Esophagus (tissue), 2 donors: Measurements from ENCODE around the gene CDON. TPM values are rescaled to one million over a fixed set of nuclear protein-coding genes. Genes with fewer than 3 reads are reported as not detected.

Experiments used
- H3K27ac ChIP-seq, 2 donors: one replicate each; pipeline ENCODE4 v1.5.1; 2013; ENCODE audit warnings: low read depth in 2 of 2, mild to moderate bottlenecking in 2 of 2, inconsistent platforms in 1 of 2, low read length in 1 of 2, moderate library complexity in 1 of 2
- H3K27me3 ChIP-seq, 2 donors: one replicate each; pipeline ENCODE4 v1.6.1; 2013; ENCODE audit warnings: low read length in 2 of 2, control low read depth in 1 of 2, mild to moderate bottlenecking in 1 of 2; ENCODE audit not compliant: insufficient read depth in 2 of 2, control insufficient read depth in 1 of 2
- H3K36me3 ChIP-seq, 2 donors: one replicate each; pipeline ENCODE4 v1.6.1; 2013; ENCODE audit warnings: low read length in 1 of 2; ENCODE audit not compliant: control insufficient read depth in 2 of 2, insufficient read depth in 2 of 2
- H3K4me1 ChIP-seq, 2 donors: one replicate each; pipeline ENCODE4 v1.6.1; 2013; ENCODE audit warnings: low read length in 1 of 2; ENCODE audit not compliant: control insufficient read depth in 2 of 2, insufficient read depth in 2 of 2
- H3K4me3 ChIP-seq, 2 donors: one replicate each; pipeline ENCODE4 v1.5.1; 2013; ENCODE audit warnings: low read length in 2 of 2, mild to moderate bottlenecking in 2 of 2, low read depth in 1 of 2, moderate library complexity in 1 of 2
- H3K9me3 ChIP-seq, 2 donors: one replicate each; pipeline ENCODE4 v1.6.1; 2013; ENCODE audit warnings: mild to moderate bottlenecking in 2 of 2, low read depth in 1 of 2, low read length in 1 of 2, moderate library complexity in 1 of 2; ENCODE audit not compliant: control insufficient read depth in 2 of 2, insufficient read depth in 1 of 2
- WGBS, 2 donors: extraction: QIAGEN DNeasy Blood & Tissue Kit; methylation state at CpG; one replicate each; pipeline ENCODE4 v1.1.7; 2013; 5-methylcytosine and 5-hydroxymethylcytosine counted together
- polyA plus RNA-seq, 2 donors: library from polyadenylated mRNA; stranded (reverse); fragments of 200-250 nt; gene quantifications; one replicate each; pipeline ENCODE4 v1.2.3, GENCODE V29; 2013
- donor health status: healthy with polysubstance abuse.
- donor health status: Bipolar disorder and iron deficiency.

Gene CDON
- polyA plus RNA-seq, 2 donors: 0.61 TPM

DNA sequence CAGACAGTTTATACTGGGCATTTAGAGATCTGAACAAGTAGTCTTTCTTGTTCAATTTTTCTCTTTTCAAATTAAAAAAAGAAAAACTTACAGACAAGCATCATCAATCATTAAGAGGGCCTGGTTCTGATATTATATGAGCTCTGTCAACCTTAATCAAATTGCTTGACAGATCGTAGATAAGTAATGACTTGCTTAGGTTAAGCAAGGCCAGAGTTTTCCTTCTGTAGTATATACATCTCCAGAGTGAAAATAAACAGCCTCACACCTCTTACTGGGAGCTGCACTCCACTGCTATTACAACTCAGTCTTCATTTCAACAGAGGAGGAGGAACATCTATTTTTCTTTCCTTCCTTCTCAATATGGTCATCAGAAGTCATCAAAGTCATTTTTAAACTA lies 13.5 kb downstream of the CDON start:
- WGBS, 2 donors: 47 to 51% methylated on average over 1 of the region's 1 CpG

DNA sequence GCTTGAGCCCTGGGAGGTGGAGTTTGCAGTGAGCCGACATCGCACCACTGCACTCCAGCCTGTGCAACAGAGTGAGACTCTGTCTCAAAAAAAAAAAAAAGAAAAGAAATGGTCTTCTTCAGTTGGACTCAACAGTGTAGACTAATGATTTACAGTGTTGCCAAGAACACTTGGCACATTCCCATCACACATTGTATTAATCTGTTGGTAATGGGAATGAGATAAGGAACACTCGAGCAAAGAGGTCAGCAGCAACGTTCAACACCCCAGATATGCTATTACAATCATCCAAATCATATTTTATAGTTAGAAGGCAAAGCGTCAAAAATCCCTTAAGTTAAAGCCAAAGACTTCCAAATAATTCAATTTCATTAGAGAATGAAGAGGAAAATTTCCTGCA lies 14.5 kb downstream of the CDON start:
- Histone ChIP-seq H3K27ac (no peak overlapping the region), H3K4me3 (no peak overlapping the region), H3K4me1 (no peaks in the 10 kb centered on the region), H3K9me3 (no peaks in the 10 kb centered on the region), H3K36me3 (no peaks in the 10 kb centered on the region), H3K27me3 (no peaks in the 10 kb centered on the region)
- WGBS, 2 donors: 62 to 81% methylated on average over 5 of the region's 5 CpGs

More for the DNA sequence above, 13.5 kb downstream of the CDON start:
- no peaks in the 10 kb centered on the region for H3K36me3 ChIP-seq
- no peaks in the 10 kb centered on the region for H3K4me1 ChIP-seq
- no peaks in the 10 kb centered on the region for H3K27me3 ChIP-seq
- no peaks in the 10 kb centered on the region for H3K9me3 ChIP-seq
- no peak overlapping the region for H3K27ac ChIP-seq
- no peak overlapping the region for H3K4me3 ChIP-seq

DNA sequence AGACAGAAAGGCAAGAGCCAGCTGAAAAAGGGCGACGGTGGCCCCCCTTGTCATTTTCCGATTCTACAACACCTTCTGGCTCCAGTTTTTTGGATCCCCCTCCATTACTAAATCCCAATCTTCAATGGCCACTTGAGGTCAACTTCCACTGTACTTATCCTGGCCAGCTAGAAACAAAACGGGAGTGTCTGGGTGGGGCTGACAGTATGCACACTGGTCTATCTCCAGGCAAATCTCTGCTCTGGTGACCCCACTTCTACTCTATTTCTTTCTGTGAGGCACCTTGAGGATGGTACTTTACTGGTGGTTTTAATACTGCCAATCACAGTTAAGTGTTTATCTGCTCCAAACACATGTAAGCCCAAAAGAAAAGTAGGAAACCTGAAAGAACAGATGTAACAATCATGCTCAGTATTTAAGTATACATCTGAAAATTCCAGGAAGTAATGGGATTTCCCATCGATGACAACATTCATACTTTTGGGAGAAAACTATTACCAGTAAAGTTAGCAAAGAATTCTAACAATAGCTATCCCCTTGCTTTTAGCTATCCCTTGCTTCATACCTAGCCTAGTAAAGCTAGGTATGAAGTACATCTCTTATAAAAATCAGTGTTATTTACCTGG lies 16.0 kb downstream of the CDON start:
- no peaks in the 10 kb centered on the region for H3K36me3 ChIP-seq
- no peak overlapping the region for H3K4me3 ChIP-seq
- no peaks in the 10 kb centered on the region for H3K9me3 ChIP-seq
- no peaks in the 10 kb centered on the region for H3K27me3 ChIP-seq
- no peaks in the 10 kb centered on the region for H3K4me1 ChIP-seq
- no peak overlapping the region for H3K27ac ChIP-seq
- 82 to 83% methylated on average over 5 of the region's 5 CpGs for WGBS, 2 donors

DNA sequence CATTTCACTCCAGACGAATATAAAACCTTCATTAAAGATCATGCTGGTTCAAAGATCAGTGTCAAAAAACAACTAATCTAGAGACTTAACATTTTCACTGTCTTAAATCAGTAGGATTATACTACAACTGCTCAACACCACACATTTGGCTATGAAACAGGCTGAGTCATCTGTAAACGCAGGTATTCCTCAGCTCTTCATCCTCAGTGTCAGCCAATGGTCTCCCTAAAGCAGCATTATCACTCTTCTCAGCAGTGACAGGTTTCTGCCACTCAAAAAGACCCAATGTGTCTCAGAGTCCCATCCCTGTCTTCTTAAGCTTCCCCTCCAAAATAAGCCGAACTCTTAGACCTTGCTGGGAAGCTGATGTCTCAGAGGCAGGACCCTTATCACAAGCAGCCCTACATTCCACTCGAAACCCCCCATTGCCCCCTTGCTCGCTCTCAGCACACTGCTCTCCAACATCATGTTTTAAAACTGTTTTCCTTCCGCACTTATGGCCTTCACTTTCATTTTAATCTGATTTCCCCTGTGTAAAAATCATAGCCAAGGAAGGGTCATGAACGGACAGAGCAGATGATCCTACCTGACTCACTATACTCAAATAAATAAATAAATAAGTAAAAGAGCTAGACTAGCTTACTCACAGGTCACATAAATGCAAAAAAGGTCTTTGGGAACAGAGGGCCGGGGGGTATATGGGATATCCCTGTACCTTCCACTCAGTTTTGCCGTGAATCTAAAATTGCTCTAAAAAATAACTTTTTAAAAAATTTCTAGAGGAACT lies 23.0 kb downstream of the CDON start:
- 75 to 77% methylated on average over 9 of the region's 9 CpGs for WGBS, 2 donors
- H3K9me3 ChIP-seq: no peaks in the 10 kb centered on the region
- H3K4me3 ChIP-seq: no peak overlapping the region
- no peaks in the 10 kb centered on the region for H3K36me3 ChIP-seq
- no peaks in the 10 kb centered on the region for H3K4me1 ChIP-seq
- H3K27ac ChIP-seq: no peak overlapping the region
- no peaks in the 10 kb centered on the region for H3K27me3 ChIP-seq

DNA sequence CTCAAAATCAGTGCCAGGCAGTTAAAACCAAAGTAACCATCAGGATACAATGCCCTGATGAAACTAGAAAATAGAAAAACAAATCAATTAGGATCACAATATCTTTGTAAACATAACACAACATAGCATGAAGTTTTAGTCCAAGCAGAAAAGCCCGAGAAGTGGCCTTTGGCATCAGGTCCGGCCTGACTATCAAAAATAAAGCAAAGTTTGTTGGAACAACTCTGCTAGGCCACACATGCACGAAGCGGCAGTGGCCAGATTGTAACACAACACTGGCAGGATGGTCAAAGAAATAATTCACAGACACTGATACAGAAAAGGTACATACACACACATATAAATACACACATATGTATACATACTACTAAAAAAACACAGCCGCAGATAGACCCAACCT lies 26.9 kb downstream of the CDON start:
- no peaks in the 10 kb centered on the region for H3K4me1 ChIP-seq
- H3K27me3 ChIP-seq: no peaks in the 10 kb centered on the region
- WGBS, 2 donors: 87 to 91% methylated on average over 5 of the region's 5 CpGs
- no peaks in the 10 kb centered on the region for H3K36me3 ChIP-seq
- no peaks in the 10 kb centered on the region for H3K9me3 ChIP-seq
- no peak overlapping the region for H3K4me3 ChIP-seq
- no peak overlapping the region for H3K27ac ChIP-seq

DNA sequence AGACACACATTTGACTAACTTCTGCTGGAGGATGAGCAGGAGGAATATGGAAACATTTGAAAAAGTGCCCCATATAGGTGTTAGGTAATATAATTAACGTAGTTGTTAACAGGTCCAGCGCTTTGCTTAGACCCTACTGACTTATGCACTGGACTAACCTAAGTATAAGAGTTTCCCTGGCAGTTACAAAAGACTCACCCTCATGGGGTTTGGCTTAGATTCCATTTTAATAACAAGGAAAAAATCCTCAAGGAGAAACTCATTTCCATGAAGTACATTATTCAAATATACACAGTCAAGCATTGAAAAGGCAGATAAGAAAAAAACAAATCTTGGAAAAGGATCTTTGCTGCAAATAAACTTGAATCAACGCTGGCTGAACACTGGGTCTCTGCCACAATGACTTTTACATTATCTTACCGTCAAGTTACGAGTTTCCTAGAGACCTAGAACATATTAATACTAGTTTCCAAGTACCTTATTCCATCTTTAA lies 27.7 kb downstream of the CDON start:
- Histone ChIP-seq H3K36me3 (no peaks in the 10 kb centered on the region), H3K4me3 (no peak overlapping the region), H3K4me1 (no peaks in the 10 kb centered on the region), H3K9me3 (no peaks in the 10 kb centered on the region), H3K27me3 (no peaks in the 10 kb centered on the region), H3K27ac (no peak overlapping the region)
- 65 to 75% methylated on average over 5 of the region's 5 CpGs for WGBS, 2 donors

DNA sequence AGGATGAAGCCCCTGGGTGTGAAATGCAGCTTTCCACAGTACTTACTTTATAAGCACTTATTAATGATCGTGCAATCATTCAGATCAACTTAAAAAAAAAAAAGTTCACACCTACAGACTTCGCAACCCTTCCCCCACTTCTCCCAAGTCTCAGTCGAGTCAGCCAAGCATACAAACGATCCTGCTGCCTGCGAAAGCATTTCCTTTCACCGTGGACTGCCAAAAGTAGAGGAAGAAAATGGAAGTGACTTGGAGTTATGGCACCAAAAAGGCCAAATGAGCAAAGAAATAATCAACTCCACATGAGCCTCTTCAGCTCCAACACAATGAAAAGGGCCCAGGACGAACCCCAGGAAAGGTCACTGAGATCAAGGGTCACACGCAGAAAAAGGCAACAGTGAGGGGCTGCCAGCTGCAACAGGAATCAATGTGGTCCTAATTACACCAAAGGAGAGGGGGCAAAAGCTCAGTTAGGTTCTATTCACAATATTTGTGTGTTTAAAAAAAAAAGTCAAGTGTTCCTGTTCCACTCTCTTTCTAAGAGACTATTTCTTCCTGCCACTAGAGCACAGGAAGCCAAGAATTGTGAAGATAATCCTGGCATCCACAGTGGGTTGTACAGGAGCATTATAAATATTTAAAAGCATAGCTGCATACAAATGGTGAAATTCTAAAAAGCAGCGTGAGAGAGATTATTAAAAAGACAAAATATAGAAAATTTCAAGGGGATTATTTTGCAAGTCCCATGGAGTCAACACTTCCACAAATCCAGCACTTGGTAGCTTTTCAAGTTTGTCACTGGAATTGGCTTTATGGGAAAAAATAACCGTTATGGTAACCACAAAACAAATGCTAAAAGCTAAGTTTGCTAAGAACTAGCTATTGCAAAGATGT lies 28.4 kb downstream of the CDON start:
- H3K4me3 ChIP-seq: no peak overlapping the region
- H3K9me3 ChIP-seq: no peaks in the 10 kb centered on the region
- H3K4me1 ChIP-seq: no peaks in the 10 kb centered on the region
- 53% methylated on average over 10 of the region's 10 CpGs for WGBS, 2 donors
- H3K27ac ChIP-seq: no peak overlapping the region
- H3K27me3 ChIP-seq: no peaks in the 10 kb centered on the region
- no peaks in the 10 kb centered on the region for H3K36me3 ChIP-seq

DNA sequence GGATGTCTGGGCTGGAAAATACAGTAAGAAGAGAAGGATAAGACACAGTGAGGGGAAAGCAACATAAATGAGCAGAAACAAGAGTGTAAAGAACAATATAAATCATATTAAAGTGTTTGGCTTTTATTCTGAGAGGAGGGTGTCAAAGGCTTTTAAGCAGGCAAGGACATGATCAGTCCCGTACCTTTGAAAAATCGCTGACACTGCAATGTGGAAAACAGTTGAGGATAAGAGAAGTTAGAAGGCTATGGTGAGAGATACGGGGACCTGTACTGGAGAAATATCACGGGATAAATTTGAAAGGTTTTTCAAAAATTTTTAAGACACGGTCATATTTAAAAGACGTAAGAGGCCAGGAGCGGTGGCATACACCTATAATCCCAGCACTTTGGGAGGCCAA lies 30.3 kb downstream of the CDON start:
- no peak overlapping the region for H3K27ac ChIP-seq
- H3K36me3 ChIP-seq: no peaks in the 10 kb centered on the region
- 87 to 89% methylated on average over 7 of the region's 7 CpGs for WGBS, 2 donors
- H3K4me3 ChIP-seq: no peak overlapping the region
- H3K27me3 ChIP-seq: no peaks in the 10 kb centered on the region
- no peaks in the 10 kb centered on the region for H3K4me1 ChIP-seq
- no peaks in the 10 kb centered on the region for H3K9me3 ChIP-seq

DNA sequence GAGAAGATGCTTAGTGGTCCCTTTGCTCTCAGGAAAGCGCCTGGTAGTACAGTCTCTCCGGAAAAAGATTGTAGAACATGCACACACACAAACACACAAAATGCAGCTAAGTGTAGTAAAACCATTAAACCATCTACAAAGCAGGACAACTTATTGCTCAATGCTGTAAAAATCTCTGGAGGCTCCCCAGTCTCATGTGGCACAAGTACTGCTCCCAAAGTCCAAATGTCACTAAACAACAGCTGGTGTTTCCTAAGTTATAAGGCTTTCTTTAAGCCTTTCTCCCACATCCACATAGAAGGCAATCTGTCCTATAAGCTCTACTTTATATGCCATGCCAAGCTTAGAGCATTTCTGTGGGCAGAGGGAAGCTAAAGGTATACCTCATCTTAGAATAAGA lies 32.9 kb downstream of the CDON start:
- 78 to 92% methylated on average over 2 of the region's 2 CpGs for WGBS, 2 donors
- no peak overlapping the region for H3K4me3 ChIP-seq
- H3K36me3 ChIP-seq: no peaks in the 10 kb centered on the region
- H3K27me3 ChIP-seq: no peaks in the 10 kb centered on the region
- no peaks in the 10 kb centered on the region for H3K4me1 ChIP-seq
- no peaks in the 10 kb centered on the region for H3K9me3 ChIP-seq
- no peak overlapping the region for H3K27ac ChIP-seq
